ENCODE results near the gene TLCD3B. TPM values are rescaled to one million over a fixed set of nuclear protein-coding genes. Genes with fewer than 3 reads are reported as not detected.

Gene TLCD3B
- total and polyA plus RNA-seq, 9 of the 15 experiments (the other 6 are each of a cell fraction or from before 2014, with no cell fraction given), result 0.10 to 0.52 (median 0.23) TPM; not detected in 4

DNA sequence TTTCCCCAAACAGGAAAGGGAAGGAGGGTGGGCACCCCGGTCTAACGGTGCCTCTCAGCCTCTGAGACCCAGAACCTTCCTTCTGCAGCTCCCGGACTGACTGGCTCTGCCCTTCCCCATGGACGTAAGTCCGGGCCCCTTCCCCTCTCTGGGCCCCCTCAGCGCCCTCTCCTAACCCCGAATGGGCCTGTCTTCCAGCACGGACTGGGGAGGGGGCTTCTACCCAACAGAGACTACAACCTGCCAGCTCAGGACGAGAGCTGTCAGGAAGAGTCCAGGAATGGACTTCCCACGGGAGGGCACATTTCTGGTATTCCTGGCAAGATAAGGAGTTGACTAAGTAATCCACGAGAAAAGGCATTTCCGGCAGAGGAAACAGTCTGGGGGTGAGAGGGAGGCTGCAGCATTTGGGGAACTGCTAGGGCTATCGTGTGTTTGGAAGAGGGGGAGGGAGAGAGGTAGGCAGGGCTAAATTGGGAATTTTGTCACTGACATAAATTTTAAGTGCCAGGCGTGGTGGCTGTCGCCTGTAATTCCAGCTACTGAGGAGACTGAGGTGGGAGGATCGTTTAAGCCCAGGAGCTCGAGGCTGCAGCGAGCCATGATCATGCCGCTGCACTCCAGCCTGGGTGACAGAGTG, 22.4 kb upstream of the TLCD3B start (continued):
- TF ChIP-seq, protein P1, sequence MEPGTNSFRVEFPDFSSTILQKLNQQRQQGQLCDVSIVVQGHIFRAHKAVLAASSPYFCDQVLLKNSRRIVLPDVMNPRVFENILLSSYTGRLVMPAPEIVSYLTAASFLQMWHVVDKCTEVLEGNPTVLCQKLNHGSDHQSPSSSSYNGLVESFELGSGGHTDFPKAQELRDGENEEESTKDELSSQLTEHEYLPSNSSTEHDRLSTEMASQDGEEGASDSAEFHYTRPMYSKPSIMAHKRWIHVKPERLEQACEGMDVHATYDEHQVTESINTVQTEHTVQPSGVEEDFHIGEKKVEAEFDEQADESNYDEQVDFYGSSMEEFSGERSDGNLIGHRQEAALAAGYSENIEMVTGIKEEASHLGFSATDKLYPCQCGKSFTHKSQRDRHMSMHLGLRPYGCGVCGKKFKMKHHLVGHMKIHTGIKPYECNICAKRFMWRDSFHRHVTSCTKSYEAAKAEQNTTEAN (CRISPR knock-in tag; IDR thresholded peaks at IDR 0.05), result no peak
- TF ChIP-seq CHD4 (IDR thresholded peaks at IDR 0.05; ENCODE audit: insufficient read depth, insufficient replicate concordance, low read depth, low read length, poor library complexity, severe bottlenecking) (no peak), FOXA1 (IDR thresholded peaks at IDR 0.05; ENCODE audit: borderline replicate concordance) (no peak), MYC (IDR thresholded peaks at IDR 0.05; ENCODE audit: low read depth, low read length) (no peak), MYC (CRISPR knock-in tag; IDR thresholded peaks at IDR 0.05; ENCODE audit: borderline replicate concordance, low read depth) (0 out of 2 replicates have a peak, but pooled peaks have one; percentile 3), SMARCA4 (IDR thresholded peaks at IDR 0.05) (peak; percentile 17; the same call in 1 of the 2 replicates), CHCHD3 (CRISPR knock-in tag; IDR thresholded peaks at IDR 0.05) (no peak), SAP30 (IDR thresholded peaks at IDR 0.05; ENCODE audit: borderline replicate concordance, insufficient read depth, low read depth, low read length, poor library complexity, severe bottlenecking) (peak; percentile 3), ARID1B (IDR thresholded peaks at IDR 0.05) (peak; percentile 33; the same call in 1 of the 2 replicates), ZZZ3 (IDR thresholded peaks at IDR 0.05) (no peak), ASH1L (IDR thresholded peaks at IDR 0.05; ENCODE audit: borderline replicate concordance, low read depth, partially characterized antibody) (no peak), GTF2E2 (tag; IDR thresholded peaks at IDR 0.05) (no peak)
- TF ChIP-seq, protein P2, sequence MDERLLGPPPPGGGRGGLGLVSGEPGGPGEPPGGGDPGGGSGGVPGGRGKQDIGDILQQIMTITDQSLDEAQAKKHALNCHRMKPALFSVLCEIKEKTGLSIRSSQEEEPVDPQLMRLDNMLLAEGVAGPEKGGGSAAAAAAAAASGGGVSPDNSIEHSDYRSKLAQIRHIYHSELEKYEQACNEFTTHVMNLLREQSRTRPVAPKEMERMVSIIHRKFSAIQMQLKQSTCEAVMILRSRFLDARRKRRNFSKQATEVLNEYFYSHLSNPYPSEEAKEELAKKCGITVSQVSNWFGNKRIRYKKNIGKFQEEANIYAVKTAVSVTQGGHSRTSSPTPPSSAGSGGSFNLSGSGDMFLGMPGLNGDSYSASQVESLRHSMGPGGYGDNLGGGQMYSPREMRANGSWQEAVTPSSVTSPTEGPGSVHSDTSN (CRISPR knock-in tag; IDR thresholded peaks at IDR 0.05; ENCODE audit: low read depth), result no peak
- TF ChIP-seq, protein P2 (tag; conservative IDR thresholded peaks at IDR 0.05; ENCODE audit: low read depth), result 0 out of 2 replicates have a peak, but pooled peaks have one; percentile 11

Measured in K562 (cell line).